Ascending aorta (tissue), 2 donors: ENCODE measurements around the gene CCL5. TPM values are rescaled to one million over a fixed set of nuclear protein-coding genes. Genes with fewer than 3 reads are reported as not detected.

ENCODE experiments used
- DNase-seq, 2 donors: peaks; one replicate each; pipeline ENCODE4 v3.0.0-alpha.2; 2019; ENCODE audit warnings: low spot score in 2 of 2
- H3K27ac ChIP-seq, 2 donors: fragments of 200-600 bp; sonication (generic); one replicate each; pipeline ENCODE4 v1.5.1; 2016 to 2017; ENCODE audit warnings: mild to moderate bottlenecking in 1 of 2
- H3K27me3 ChIP-seq: fragments of 200-600 bp; sonication (generic); one replicate; pipeline ENCODE4 v1.5.1; 2017
- H3K36me3 ChIP-seq, 2 donors: fragments of 200-600 bp; sonication (generic); one replicate each; pipeline ENCODE4 v1.5.1; 2016
- H3K4me1 ChIP-seq, 2 donors: fragments of 200-600 bp; sonication (generic); one replicate each; pipeline ENCODE4 v1.5.1; 2016 to 2017; ENCODE audit warnings: mild to moderate bottlenecking in 1 of 2
- H3K4me3 ChIP-seq, 2 donors: fragments of 200-600 bp; sonication (generic); one replicate each; pipeline ENCODE4 v1.5.1; 2016 to 2017; ENCODE audit warnings: mild to moderate bottlenecking in 1 of 2
- H3K9me3 ChIP-seq, 2 donors: fragments of 200-600 bp; sonication (generic); one replicate each; pipeline ENCODE4 v1.5.1; 2016
- CTCF ChIP-seq, 3 experiments: fragments of 200-600 bp in 2 of 3; fragments of 450-650 bp in 1 of 3; sonication (generic) in 2 of 3; IDR thresholded peaks; one replicate each; pipeline ENCODE4 v1.5.1; 2016 to 2019; ENCODE audit warnings: antibody characterized with exemption in 3 of 3, mild to moderate bottlenecking in 1 of 3, moderate library complexity in 1 of 3
- intact Hi-C: fragments of 100-400 bp; cut with DNase I; formaldehyde crosslinking; loops from one replicate; pipeline ENCODE4 v1.15.1; 2023
- total RNA-seq: library from RNA; depleted of rRNA; stranded (reverse); fragments of >200 nt; gene quantifications from one replicate; pipeline ENCODE4 v1.1.0, GENCODE V29; 2016

CCL5 gene
- total RNA-seq, 1 donor from 2014 or later: 43.2 TPM

- Histone ChIP-seq H3K36me3 (no peaks in the 10 kb centered on the region), H3K4me3 (no peak overlapping the region), H3K27me3 (no peaks in the 10 kb centered on the region), H3K27ac (no peak overlapping the region), H3K4me1 (no peaks in the 10 kb centered on the region), H3K9me3 (no peaks in the 10 kb centered on the region)
- intact Hi-C loops: no loop called here
- no peak for TF ChIP-seq CTCF (IDR thresholded peaks at IDR 0.05)
- no peak for DNase-seq
Observed at GRCh38 chr17:35912339-35912912, 32.3 kb upstream of the CCL5 start.

GRCh38 chr17:35909408-35909807 lies 29.2 kb upstream of the CCL5 start:
- H3K27me3 ChIP-seq: no peaks in the 10 kb centered on the region
- TF ChIP-seq CTCF (IDR thresholded peaks at IDR 0.05): no peak
- H3K36me3 ChIP-seq: no peaks in the 10 kb centered on the region
- H3K4me3 ChIP-seq: no peak overlapping the region
- DNase-seq: no peak
- H3K4me1 ChIP-seq: no peaks in the 10 kb centered on the region
- no peak overlapping the region for H3K27ac ChIP-seq
- no peaks in the 10 kb centered on the region for H3K9me3 ChIP-seq
- intact Hi-C loops: no loop called here

GRCh38 chr17:35907691-35908090 lies 27.5 kb upstream of the CCL5 start:
- no peak for TF ChIP-seq CTCF (IDR thresholded peaks at IDR 0.05)
- Histone ChIP-seq H3K27me3 (no peaks in the 10 kb centered on the region), H3K36me3 (no peaks in the 10 kb centered on the region), H3K4me1 (no peaks in the 10 kb centered on the region), H3K4me3 (no peak overlapping the region), H3K9me3 (no peaks in the 10 kb centered on the region), H3K27ac (no peak overlapping the region)
- DNase-seq: no peak
- intact Hi-C loops: no loop called here

- H3K27me3 ChIP-seq: no peaks in the 10 kb centered on the region
- TF ChIP-seq CTCF (IDR thresholded peaks at IDR 0.05): no peak
- H3K27ac ChIP-seq: no peak overlapping the region
- H3K4me1 ChIP-seq: no peaks in the 10 kb centered on the region
- no peak overlapping the region for H3K4me3 ChIP-seq
- no peaks in the 10 kb centered on the region for H3K9me3 ChIP-seq
- intact Hi-C loops: no loop called here
- DNase-seq: no peak
- no peaks in the 10 kb centered on the region for H3K36me3 ChIP-seq
Observed at GRCh38 chr17:35906926-35907637, 26.9 kb upstream of the CCL5 start.

GRCh38 chr17:35906191-35906925 lies 26.2 kb upstream of the CCL5 start:
- TF ChIP-seq CTCF (IDR thresholded peaks at IDR 0.05): no peak
- H3K36me3 ChIP-seq: no peaks in the 10 kb centered on the region
- no peaks in the 10 kb centered on the region for H3K4me1 ChIP-seq
- intact Hi-C loops: no loop called here
- no peaks in the 10 kb centered on the region for H3K9me3 ChIP-seq
- DNase-seq: no peak
- no peaks in the 10 kb centered on the region for H3K27me3 ChIP-seq
- no peak overlapping the region for H3K4me3 ChIP-seq
- H3K27ac ChIP-seq: no peak overlapping the region
